Fibroblast of pulmonary artery (primary cell): ENCODE data around the gene CYSTM1.
A peak's percentile ranks its signal among the peaks of the same experiment; 100 is the strongest.

ENCODE experiments used
- DNase-seq: peaks from one replicate; pipeline ENCODE4 v3.0.0-alpha.2; 2010; ENCODE audit warnings: low read depth
- H3K4me3 ChIP-seq: replicated peaks from 2 replicates; pipeline ENCODE4 v1.5.1; 2011; ENCODE audit warnings: low read depth, mild to moderate bottlenecking, control low read depth, low read length, moderate library complexity
- TF ChIP-seq, protein P1 (sequence below): IDR thresholded peaks from 2 replicates; pipeline ENCODE4 v1.5.1; 2011; ENCODE audit warnings: mild to moderate bottlenecking, control low read depth, low read length, inconsistent platforms; ENCODE audit errors: missing control alignments

The CYSTM1 gene

DNA sequence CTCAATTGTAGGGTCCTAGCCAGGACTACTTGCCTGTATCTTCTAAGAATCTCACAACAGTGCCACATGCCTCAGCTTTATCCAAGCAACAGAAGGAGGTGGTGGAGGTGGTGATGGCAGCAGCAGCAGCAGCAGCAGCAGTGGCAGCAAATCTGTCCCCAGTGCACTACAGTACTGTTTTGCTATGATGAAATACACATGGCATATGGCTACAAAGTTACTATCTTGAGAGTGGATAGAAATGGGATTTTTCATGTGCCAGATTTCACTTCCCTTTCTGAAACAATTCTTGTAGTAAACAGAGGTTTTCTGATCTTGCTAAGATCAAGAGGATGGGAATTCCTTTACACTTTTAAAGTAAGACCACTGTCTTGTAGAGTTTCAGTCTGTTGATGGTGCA is 8.1 kb upstream of the CYSTM1 start:
- no peak overlapping the region for H3K4me3 ChIP-seq
- no peak for DNase-seq
- TF ChIP-seq, protein P1, sequence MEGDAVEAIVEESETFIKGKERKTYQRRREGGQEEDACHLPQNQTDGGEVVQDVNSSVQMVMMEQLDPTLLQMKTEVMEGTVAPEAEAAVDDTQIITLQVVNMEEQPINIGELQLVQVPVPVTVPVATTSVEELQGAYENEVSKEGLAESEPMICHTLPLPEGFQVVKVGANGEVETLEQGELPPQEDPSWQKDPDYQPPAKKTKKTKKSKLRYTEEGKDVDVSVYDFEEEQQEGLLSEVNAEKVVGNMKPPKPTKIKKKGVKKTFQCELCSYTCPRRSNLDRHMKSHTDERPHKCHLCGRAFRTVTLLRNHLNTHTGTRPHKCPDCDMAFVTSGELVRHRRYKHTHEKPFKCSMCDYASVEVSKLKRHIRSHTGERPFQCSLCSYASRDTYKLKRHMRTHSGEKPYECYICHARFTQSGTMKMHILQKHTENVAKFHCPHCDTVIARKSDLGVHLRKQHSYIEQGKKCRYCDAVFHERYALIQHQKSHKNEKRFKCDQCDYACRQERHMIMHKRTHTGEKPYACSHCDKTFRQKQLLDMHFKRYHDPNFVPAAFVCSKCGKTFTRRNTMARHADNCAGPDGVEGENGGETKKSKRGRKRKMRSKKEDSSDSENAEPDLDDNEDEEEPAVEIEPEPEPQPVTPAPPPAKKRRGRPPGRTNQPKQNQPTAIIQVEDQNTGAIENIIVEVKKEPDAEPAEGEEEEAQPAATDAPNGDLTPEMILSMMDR = no peak

DNA sequence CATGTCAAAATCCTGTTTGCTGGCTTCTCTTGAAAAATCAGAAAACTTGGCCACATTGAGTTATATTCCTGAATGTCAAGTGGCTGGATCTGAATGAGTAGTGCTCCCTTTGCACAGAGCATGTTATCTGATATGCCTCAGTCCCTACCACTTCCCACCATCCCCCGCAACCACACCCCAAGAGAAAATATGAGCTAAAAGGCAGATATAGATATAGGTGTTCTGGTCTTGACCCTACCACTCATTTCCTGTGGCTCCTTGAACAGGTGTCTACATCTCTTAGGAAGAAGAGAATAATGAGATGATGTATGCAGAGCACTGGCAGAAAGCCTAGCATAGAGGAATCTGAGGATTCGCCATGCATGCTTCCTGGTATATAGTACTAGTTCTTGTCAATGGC is 6.6 kb upstream of the CYSTM1 start:
- TF ChIP-seq, protein P1 = no peak

GRCh38 chr5:140169410-140169809 is 5.6 kb upstream of the CYSTM1 start:
- peak; percentile 35 for DNase-seq
- TF ChIP-seq, protein P1 = peak; percentile 24
- H3K4me3 ChIP-seq = no peak overlapping the region

More for the DNA sequence above, 6.6 kb upstream of the CYSTM1 start:
- H3K4me3 ChIP-seq = no peak overlapping the region
- DNase-seq = no peak

- TF ChIP-seq, protein P1 = no peak
- no peak overlapping the region for H3K4me3 ChIP-seq
- DNase-seq = no peak
Observed at GRCh38 chr5:140172483-140172882, 2.5 kb upstream of the CYSTM1 start.

GRCh38 chr5:140174014-140174413 is 974 bp upstream of the CYSTM1 start:
- H3K4me3 ChIP-seq = no peak overlapping the region
- TF ChIP-seq, protein P1 = no peak
- no peak for DNase-seq

GRCh38 chr5:140175367-140176030 is 511 bp downstream of the CYSTM1 start:
- TF ChIP-seq, protein P1 = peak; percentile 15
- peak overlapping the region; percentile 87 for H3K4me3 ChIP-seq
- peak; percentile 66 for DNase-seq

- DNase-seq = no peak
- peak overlapping the region; percentile 87 for H3K4me3 ChIP-seq
- TF ChIP-seq, protein P1 = no peak
Observed at GRCh38 chr5:140176031-140176387, 1.0 kb downstream of the CYSTM1 start.
